ENCODE data around the gene WRNIP1. TPM values are rescaled to one million over a fixed set of nuclear protein-coding genes. Genes with fewer than 3 reads are reported as not detected.

WRNIP1 gene
- total and polyA plus RNA-seq, 9 of the 15 experiments (the other 6 are each of a cell fraction or from before 2014, with no cell fraction given): 13.2 to 63.6 (median 48.6) TPM

- TF ChIP-seq ETV1 (tag; conservative IDR thresholded peaks at IDR 0.05; ENCODE audit: low read depth) (no peak), TCFL5 (CRISPR knock-in tag; conservative IDR thresholded peaks at IDR 0.05) (no peak), JUND (IDR thresholded peaks at IDR 0.05; ENCODE audit: borderline replicate concordance, low read depth, low read length) (peak; percentile 94), JUND (tag; IDR thresholded peaks at IDR 0.05; ENCODE audit: borderline replicate concordance, low read depth, low read length) (peak; percentile 92; the same call in 1 of the 3 replicates), CREB3L1 (IDR thresholded peaks at IDR 0.05; ENCODE audit: borderline replicate concordance, low read depth) (peak; percentile 54; the same call in 1 of the 2 replicates), TCF7 (IDR thresholded peaks at IDR 0.05; ENCODE audit: borderline replicate concordance) (no peak), RERE (CRISPR knock-in tag; IDR thresholded peaks at IDR 0.05; ENCODE audit: borderline replicate concordance) (no peak), ARID3B (CRISPR knock-in tag; IDR thresholded peaks at IDR 0.05; ENCODE audit: borderline replicate concordance) (no peak), NR2C2 (CRISPR knock-in tag; IDR thresholded peaks at IDR 0.05) (no peak), NR2C2 (tag; IDR thresholded peaks at IDR 0.05) (peak; percentile 36; the same call in 1 of the 2 replicates), ZNF408 (CRISPR knock-in tag; IDR thresholded peaks at IDR 0.05; ENCODE audit: low read depth) (no peak), ZHX1 (conservative IDR thresholded peaks at IDR 0.05; ENCODE audit: low read length) (no peak), ELF2 (CRISPR knock-in tag; IDR thresholded peaks at IDR 0.05) (no peak), ZNF384 (IDR thresholded peaks at IDR 0.05; ENCODE audit: low read depth, low read length) (no peak), ZNF707 (CRISPR knock-in tag; conservative IDR thresholded peaks at IDR 0.05) (no peak)
Measured at GRCh38 chr6:2733324-2733723, 31.9 kb upstream of the WRNIP1 start (continued).
